Skeletal muscle satellite cell (primary cell): ENCODE measurements around the gene MPST.

Source experiments
- H3K27me3 ChIP-seq: 2 replicates; pipeline ENCODE4 v1.7.0; 2013; ENCODE audit warnings: low read length; ENCODE audit not compliant: control insufficient read depth, insufficient read depth
- H3K36me3 ChIP-seq: 2 replicates; pipeline ENCODE4 v1.7.0; 2013; ENCODE audit warnings: mild to moderate bottlenecking, control low read depth, low read length; ENCODE audit not compliant: insufficient read depth
- H3K4me1 ChIP-seq: 2 replicates; pipeline ENCODE4 v1.7.0; 2013; ENCODE audit warnings: low read length; ENCODE audit not compliant: control insufficient read depth, insufficient read depth
- H3K4me2 ChIP-seq: 2 replicates; pipeline ENCODE4 v1.7.0; 2013; ENCODE audit warnings: mild to moderate bottlenecking, low read length
- H3K4me3 ChIP-seq: 2 replicates; pipeline ENCODE4 v1.7.0; 2013; ENCODE audit warnings: low read length
- H3K9ac ChIP-seq: 2 replicates; pipeline ENCODE4 v1.7.0; 2013; ENCODE audit warnings: mild to moderate bottlenecking, low read depth, low read length, moderate library complexity
- H3K9me3 ChIP-seq: replicated peaks from 2 replicates; pipeline ENCODE4 v1.7.0; 2013; ENCODE audit warnings: mild to moderate bottlenecking, control low read depth, low read length

Gene MPST

DNA sequence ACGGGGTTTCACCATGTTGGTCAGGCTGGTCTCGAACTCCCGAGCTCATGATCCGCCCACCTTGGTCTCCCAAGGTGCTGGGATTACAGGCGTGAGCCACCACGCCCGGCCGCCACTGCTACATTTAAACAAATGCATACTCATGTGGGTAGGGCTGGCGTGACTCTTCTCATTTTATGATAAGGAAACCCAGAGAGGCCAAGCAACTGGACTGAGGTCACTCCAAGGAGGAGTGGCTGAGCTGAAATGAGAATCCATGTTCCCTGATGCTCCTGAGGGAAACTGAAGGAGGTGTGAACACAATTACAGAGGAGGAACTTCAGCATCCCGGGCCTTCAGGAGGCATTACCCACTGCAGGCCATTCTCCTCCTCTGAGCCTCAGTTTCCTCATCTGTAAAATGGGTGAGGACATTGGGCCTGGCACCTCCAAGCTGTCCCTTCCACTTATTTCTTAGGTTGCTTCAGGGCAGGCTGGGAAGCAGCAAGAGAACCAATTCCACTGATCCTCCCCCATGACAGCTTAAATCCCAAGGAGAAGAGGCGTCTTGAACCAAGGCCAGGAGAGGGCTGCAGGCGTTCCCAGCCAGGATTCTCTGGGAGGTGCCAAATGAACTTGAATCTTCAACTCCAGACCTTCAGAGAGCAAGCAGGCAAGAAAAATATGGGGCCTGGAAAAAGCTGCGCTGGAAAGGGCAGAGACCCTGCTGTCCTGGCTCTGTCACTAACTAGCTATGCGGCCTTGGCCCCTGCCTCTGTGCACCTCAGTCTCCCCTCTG lies 3.2 kb upstream of the MPST start:
- no peaks in the 10 kb centered on the region for H3K27me3 ChIP-seq
- no peak overlapping the region for H3K4me3 ChIP-seq
- peaks cover 20% of the 10 kb centered on the region for H3K4me1 ChIP-seq
- peaks cover 6% of the 10 kb centered on the region for H3K36me3 ChIP-seq
- H3K4me2 ChIP-seq: no peak overlapping the region
- H3K9me3 ChIP-seq: no peaks in the 10 kb centered on the region
- no peak overlapping the region for H3K9ac ChIP-seq

DNA sequence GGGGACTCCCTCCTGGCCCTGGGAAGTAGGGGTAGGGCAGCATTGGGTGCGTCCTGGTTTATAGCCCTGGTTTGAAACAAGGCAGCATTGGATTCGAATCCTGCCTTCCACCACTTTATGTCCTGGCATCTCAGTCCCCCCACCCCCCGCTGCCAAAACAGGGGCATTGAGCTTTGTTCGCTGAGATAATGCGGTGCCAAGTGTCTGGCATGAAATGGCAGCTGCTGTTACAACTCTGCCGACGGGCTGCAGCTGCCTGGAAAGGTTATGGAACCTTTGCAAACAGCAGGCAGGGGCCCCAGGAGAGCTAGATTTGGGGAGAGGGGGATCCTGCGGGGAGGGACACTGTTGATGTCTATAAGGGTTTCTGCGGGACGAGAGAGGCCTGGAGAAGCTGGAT lies 2.2 kb upstream of the MPST start:
- H3K36me3 ChIP-seq: peaks cover 6% of the 10 kb centered on the region
- no peak overlapping the region for H3K4me3 ChIP-seq
- H3K4me2 ChIP-seq: peak overlapping the region; percentile 99
- H3K4me1 ChIP-seq: peaks cover 16% of the 10 kb centered on the region
- no peak overlapping the region for H3K9ac ChIP-seq
- H3K9me3 ChIP-seq: no peaks in the 10 kb centered on the region
- H3K27me3 ChIP-seq: no peaks in the 10 kb centered on the region

DNA sequence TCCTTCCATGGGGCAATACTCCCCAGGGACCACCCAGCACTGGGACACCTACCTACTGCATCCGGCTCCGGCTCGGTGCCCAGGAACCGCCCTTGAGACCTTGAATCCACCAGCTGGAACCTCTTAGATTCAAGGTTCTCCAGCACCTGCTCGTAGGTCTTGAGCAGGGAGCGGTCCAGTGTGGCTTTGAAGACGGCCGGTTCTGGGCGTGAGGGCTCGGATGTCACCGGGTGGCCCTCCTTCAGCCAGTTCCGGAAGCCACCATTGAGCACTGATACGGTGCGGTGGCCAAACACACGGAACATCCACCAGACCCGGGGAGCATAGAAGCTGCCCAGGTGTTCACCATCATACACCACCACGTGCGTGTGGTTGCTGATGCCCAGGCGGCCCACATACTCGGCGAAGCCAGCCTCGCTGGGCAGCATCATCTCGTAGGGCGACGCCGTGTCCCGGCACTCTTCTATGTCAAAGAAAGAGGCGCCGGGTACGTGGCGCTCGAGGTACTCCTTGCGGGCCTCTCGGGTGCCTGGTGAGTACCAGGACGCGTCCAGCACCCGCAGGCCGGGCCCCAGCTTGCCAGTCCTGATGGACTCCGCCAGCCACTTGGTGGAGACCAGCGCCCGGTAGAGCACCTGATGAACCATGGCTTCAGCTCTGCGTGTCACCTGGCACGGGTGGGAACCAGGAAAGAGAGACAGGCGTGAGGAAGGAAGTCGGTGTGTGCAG lies 1.3 kb upstream of the MPST start:
- peak overlapping the region; percentile 99 for H3K4me2 ChIP-seq
- H3K36me3 ChIP-seq: peaks cover 6% of the 10 kb centered on the region
- H3K27me3 ChIP-seq: no peaks in the 10 kb centered on the region
- H3K9me3 ChIP-seq: no peaks in the 10 kb centered on the region
- peaks cover 14% of the 10 kb centered on the region for H3K4me1 ChIP-seq
- peak overlapping the region; percentile 92 for H3K9ac ChIP-seq
- peak overlapping the region; percentile 77 for H3K4me3 ChIP-seq

DNA sequence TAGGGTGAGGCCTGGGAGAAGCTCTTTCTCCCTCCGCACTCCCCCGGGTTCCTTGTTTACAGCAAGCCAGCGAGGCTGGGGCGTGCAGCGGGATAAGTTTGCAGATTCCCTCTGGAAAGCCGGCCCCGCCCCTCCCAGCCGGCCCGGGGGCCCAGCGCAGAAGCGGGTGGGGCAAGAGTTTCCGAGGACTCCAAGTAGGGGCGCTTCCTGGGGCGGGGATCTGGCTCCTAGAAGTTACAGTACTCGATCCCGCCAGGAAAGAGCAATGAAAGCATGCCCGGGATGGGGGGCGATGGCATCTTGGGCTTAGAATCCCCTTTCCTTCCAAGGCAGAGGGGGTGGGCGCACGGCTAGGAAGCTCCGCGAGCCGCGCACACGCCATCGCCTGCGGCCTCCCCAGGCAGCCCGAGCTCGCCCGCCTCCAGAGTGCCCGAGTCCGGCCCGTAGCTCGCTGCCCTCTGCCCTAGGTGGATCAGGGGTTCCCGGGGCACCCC lies 680 bp upstream of the MPST start:
- Histone ChIP-seq H3K9me3 (no peaks in the 10 kb centered on the region), H3K4me2 (peak overlapping the region; percentile 99), H3K36me3 (peaks cover 6% of the 10 kb centered on the region), H3K4me3 (peak overlapping the region; percentile 77), H3K9ac (peak overlapping the region; percentile 92), H3K4me1 (peaks cover 14% of the 10 kb centered on the region), H3K27me3 (no peaks in the 10 kb centered on the region)

DNA sequence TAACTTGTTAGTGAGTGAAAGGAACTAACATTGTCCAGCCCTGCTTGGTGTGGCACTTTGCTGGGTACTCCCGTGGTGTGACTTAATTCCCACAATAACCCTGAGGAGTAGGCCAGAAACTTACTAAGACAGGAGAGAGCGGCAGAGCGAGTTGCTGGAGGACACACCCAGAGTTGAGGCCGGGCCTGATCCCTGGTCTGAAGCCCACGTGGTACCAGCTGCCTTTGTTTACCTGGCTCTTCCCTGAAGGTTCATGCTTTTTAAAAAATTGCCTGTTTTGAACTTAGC lies 594 bp downstream of the MPST start:
- peaks cover 14% of the 10 kb centered on the region for H3K4me1 ChIP-seq
- H3K36me3 ChIP-seq: peaks cover 14% of the 10 kb centered on the region
- H3K9ac ChIP-seq: peak overlapping the region; percentile 92
- H3K27me3 ChIP-seq: no peaks in the 10 kb centered on the region
- peak overlapping the region; percentile 99 for H3K4me2 ChIP-seq
- peak overlapping the region; percentile 77 for H3K4me3 ChIP-seq
- H3K9me3 ChIP-seq: no peaks in the 10 kb centered on the region

DNA sequence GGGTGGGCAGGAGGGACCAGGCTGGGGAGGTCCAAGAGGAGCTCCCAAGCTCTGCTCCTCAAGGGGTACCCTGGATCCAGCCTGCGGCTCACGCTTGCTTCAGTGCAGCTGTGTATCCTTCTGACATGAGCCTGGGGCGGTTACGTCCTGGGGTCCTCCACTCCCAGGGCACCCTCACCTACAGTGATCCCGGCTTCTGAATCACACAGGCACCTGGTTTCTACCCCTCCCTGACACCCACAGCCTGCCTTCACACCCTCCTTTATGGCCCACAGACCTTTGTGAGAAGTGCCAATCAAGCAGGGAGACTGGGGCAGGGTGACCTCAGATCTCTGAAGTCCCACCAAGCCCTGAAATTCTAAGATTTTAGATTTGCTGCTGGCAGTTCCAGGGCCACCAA lies 1.5 kb downstream of the MPST start:
- Histone ChIP-seq H3K9me3 (no peaks in the 10 kb centered on the region), H3K4me2 (no peak overlapping the region), H3K36me3 (peaks cover 20% of the 10 kb centered on the region), H3K27me3 (no peaks in the 10 kb centered on the region), H3K4me3 (no peak overlapping the region), H3K9ac (no peak overlapping the region), H3K4me1 (peaks cover 14% of the 10 kb centered on the region)

DNA sequence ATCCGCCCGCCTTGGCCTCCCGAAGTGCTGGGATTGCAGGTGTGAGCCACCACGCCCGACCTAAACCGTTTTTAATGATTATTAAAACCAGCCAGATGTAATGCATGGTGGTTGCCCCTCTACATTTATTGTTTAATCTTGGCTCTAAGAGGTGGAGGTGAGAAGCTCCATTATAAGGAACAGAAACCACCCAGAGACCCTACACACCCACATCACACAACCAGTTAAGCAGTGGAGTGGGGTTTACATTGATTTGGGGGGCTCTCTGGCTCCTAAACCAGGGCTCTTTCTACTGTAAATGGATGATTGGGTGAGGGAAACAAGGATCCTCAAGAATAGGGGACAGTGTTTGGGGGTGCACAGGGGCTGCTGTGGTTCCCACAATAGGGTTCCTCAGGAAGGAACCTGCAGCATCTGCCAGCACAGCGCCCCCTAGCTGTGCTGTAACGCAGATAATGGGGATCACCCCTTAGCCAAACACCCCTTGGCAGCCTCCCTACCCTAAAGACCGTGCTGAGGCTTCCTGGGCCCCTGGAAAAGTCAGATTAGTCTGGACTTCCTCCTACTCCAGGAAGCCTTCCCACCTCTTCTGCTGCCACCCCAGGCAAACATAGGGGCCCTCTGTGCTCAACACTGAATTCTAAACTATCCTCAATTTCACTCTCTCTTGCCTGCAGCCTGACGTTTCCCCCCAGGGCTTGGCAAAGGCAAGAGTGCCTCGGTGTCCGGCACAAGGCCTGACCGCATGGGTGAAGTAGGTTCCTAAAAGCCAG lies 2.4 kb downstream of the MPST start:
- Histone ChIP-seq H3K4me2 (no peak overlapping the region), H3K9me3 (no peaks in the 10 kb centered on the region), H3K27me3 (no peaks in the 10 kb centered on the region), H3K9ac (no peak overlapping the region), H3K36me3 (peaks cover 26% of the 10 kb centered on the region), H3K4me1 (peaks cover 14% of the 10 kb centered on the region), H3K4me3 (no peak overlapping the region)

DNA sequence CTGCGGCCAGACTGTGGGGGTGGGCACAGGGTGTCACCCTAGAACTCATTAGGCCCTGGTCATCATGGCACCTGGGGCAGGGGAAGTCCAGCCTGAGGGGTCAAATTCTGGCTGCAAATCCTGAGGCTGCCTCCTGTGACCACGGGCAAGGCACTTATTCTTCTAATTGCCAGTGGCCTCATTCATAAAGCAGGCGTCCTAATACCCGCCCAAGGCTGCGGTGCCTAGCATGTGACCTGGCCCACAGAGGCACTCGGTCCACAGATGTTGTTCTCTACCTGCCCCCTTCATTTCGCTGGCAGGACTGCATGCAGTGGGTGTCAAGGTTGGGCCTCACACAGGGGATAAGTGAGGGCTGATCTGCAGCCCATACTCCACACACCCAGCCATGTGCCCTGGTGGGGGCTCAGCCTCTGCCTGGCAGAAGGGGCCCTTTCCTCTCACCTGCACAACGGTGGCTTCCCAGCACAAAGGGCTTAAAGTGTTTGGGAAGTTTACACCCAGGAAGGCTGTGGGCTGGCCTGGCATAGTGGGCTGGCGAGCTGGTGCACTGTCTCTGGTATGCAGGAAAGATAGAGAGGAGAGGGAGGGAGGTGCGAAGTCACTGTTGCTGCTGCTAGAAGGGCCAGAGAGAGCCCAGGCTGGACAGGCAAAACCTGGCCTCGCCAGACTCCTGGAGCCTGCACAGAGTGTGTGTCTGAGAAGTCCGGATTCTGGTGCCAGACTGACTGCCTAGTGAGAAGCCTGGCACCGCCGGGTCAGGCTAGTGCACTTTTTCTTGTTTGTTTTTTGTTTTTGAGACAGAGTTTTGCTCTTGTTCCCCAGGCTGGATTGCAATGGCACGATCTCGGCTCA lies 3.2 kb downstream of the MPST start:
- H3K27me3 ChIP-seq: no peaks in the 10 kb centered on the region
- H3K9me3 ChIP-seq: no peaks in the 10 kb centered on the region
- H3K4me2 ChIP-seq: no peak overlapping the region
- peaks cover 10% of the 10 kb centered on the region for H3K4me1 ChIP-seq
- H3K9ac ChIP-seq: no peak overlapping the region
- no peak overlapping the region for H3K4me3 ChIP-seq
- peaks cover 28% of the 10 kb centered on the region for H3K36me3 ChIP-seq

DNA sequence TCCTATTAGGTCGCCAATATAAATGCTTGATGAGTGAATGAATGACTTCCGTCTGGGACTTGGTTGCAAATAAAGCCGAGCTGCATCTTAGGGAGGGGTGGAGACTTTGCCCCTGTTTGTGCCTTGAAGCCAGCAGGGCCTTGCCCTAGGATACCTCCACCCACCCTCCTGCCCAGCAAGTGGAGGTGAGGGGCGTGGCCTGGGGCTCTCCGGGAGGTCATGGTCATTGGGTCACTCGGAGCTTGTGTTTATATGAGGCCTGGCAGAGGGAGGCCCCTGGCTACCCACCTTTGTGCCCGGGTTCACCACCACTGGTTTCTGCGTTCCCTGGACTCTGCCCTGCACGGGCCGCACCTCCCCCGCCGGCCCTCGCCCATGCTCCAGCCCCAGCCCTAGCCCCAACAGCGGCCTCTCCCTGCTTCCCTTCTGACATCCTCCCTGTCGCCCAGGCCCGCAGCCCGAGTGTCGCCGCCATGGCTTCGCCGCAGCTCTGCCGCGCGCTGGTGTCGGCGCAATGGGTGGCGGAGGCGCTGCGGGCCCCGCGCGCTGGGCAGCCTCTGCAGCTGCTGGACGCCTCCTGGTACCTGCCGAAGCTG lies 4.3 kb downstream of the MPST start:
- H3K9ac ChIP-seq: no peak overlapping the region

DNA sequence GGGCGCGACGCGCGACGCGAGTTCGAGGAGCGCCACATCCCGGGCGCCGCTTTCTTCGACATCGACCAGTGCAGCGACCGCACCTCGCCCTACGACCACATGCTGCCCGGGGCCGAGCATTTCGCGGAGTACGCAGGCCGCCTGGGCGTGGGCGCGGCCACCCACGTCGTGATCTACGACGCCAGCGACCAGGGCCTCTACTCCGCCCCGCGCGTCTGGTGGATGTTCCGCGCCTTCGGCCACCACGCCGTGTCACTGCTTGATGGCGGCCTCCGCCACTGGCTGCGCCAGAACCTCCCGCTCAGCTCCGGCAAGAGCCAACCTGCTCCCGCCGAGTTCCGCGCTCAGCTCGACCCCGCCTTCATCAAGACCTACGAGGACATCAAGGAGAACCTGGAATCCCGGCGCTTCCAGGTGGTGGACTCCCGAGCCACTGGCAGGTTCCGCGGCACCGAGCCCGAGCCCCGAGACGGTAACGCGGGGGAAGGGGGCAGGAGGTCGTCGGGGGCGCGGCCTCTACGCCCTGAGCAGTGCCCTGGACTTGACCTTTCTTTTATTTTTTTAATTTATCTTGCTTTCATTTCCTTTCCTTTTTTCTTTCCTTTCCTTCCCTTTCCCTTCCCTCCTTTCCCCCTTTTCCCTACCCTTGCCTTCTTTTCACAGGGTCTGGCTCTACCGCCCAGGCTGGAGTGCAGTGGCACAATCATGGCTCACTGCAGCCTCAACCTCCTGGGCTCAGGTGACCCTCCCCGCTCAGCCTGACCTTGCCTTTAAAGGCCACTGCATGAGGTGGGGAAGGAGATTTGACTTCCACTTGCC lies 5.0 kb downstream of the MPST start:
- Histone ChIP-seq H3K4me2 (no peak overlapping the region), H3K9me3 (no peaks in the 10 kb centered on the region), H3K36me3 (peaks cover 39% of the 10 kb centered on the region), H3K9ac (no peak overlapping the region), H3K4me3 (no peak overlapping the region), H3K4me1 (no peaks in the 10 kb centered on the region), H3K27me3 (no peaks in the 10 kb centered on the region)

More for the DNA sequence above, 4.3 kb downstream of the MPST start:
- H3K27me3 ChIP-seq: no peaks in the 10 kb centered on the region
- no peaks in the 10 kb centered on the region for H3K4me1 ChIP-seq
- H3K36me3 ChIP-seq: peaks cover 32% of the 10 kb centered on the region
- no peak overlapping the region for H3K4me3 ChIP-seq
- no peaks in the 10 kb centered on the region for H3K9me3 ChIP-seq
- H3K4me2 ChIP-seq: no peak overlapping the region
